Spleen (tissue), 11 donors: ENCODE data around the gene TMC6. TPM values are rescaled to one million over a fixed set of nuclear protein-coding genes. Genes with fewer than 3 reads are reported as not detected.

ENCODE experiments used
- DNase-seq: peaks from one replicate; pipeline ENCODE4 v3.0.0-alpha.2; 2020
- H3K27ac ChIP-seq, 8 donors: fragments of 200-600 bp; sonication (generic) in 7 of 8; 1 replicate in 4 of 8; 2 replicates in 4 of 8; pipeline versions ENCODE4 v1.5.0 to v1.8.0; 2016 to 2021; ENCODE audit warnings: inconsistent platforms in 4 of 8, mild to moderate bottlenecking in 4 of 8, moderate library complexity in 1 of 8
- H3K27me3 ChIP-seq, 7 donors: fragments of 200-600 bp; sonication (generic) in 6 of 7; replicated peaks in 1 of 7; 1 replicate in 4 of 7; 2 replicates in 3 of 7; pipeline versions ENCODE4 v1.5.0 to v1.8.0; 2016 to 2021; ENCODE audit warnings: inconsistent platforms in 3 of 7, mild to moderate bottlenecking in 1 of 7
- H3K36me3 ChIP-seq, 6 donors: fragments of 200-600 bp; sonication (generic) in 5 of 6; 1 replicate in 4 of 6; 2 replicates in 2 of 6; pipeline versions ENCODE4 v1.5.0 to v1.8.0; 2016 to 2021; ENCODE audit warnings: inconsistent platforms in 2 of 6
- H3K4me1 ChIP-seq, 6 donors: fragments of 200-600 bp; sonication (generic) in 5 of 6; 1 replicate in 3 of 6; 2 replicates in 3 of 6; pipeline versions ENCODE4 v1.5.0 to v1.8.0; 2016 to 2021; ENCODE audit warnings: inconsistent platforms in 3 of 6
- H3K4me3 ChIP-seq, 8 donors: fragments of 200-600 bp; sonication (generic) in 7 of 8; 1 replicate in 4 of 8; 2 replicates in 4 of 8; pipeline versions ENCODE4 v1.5.0 to v1.8.0; 2016 to 2021; ENCODE audit warnings: inconsistent platforms in 4 of 8, mild to moderate bottlenecking in 4 of 8, moderate library complexity in 2 of 8
- H3K9me3 ChIP-seq, 8 donors: fragments of 200-600 bp; sonication (generic) in 7 of 8; 1 replicate in 4 of 8; 2 replicates in 4 of 8; pipeline versions ENCODE4 v1.5.0 to v1.8.0; 2016 to 2021; ENCODE audit warnings: inconsistent platforms in 4 of 8
- POLR2A ChIP-seq, 3 donors: fragments of 450-650 bp; IDR thresholded peaks; one replicate each; pipeline ENCODE4 v1.5.1; 2017; ENCODE audit warnings: antibody characterized with exemption in 3 of 3, mild to moderate bottlenecking in 1 of 3
- POLR2AphosphoS5 ChIP-seq, 3 donors: sonication (generic); formaldehyde crosslinking; IDR thresholded peaks; one replicate each; pipeline ENCODE4 v1.5.1; 2017; ENCODE audit warnings: antibody characterized with exemption in 3 of 3
- WGBS, 5 donors: extraction: QIAGEN DNeasy Blood & Tissue Kit in 3 of 5; methylation state at CpG; one replicate each; pipeline versions ENCODE4 v1.1.5 to v1.1.7; 2013 to 2018; 5-methylcytosine and 5-hydroxymethylcytosine counted together
- intact Hi-C: fragments of 100-400 bp; cut with DNase I; formaldehyde crosslinking; loops from one replicate; pipeline ENCODE4 v1.15.0; 2023; ENCODE audit warnings: low total_unique reads
- polyA plus RNA-seq, 3 donors: library from polyadenylated mRNA; stranded (reverse); fragments of 200-250 nt; gene quantifications; one replicate each; pipeline ENCODE4 v1.2.1, GENCODE V29; 2013
- total RNA-seq, 7 donors: library from RNA; depleted of rRNA in 3 of 7; stranded (reverse); fragments of >200 nt in 3 of 7; fragmentation: NEBNext Ultra II Directional in 4 of 7; extraction: Animal tissue kit (Norgen Biotek cat#: 25700) in 4 of 7; gene quantifications; one replicate each; pipeline versions ENCODE4 v1.1.0 to v1.2.1, GENCODE V29; 2016 to 2021
- TF ChIP-seq, protein P1 (sequence below), 11 experiments: fragments of 200-600 bp in 7 of 11; fragments of 450-650 bp in 4 of 11; sonication (generic) in 4 of 11; IDR thresholded peaks in 8 of 11; conservative IDR thresholded peaks in 3 of 11; 1 replicate in 7 of 11; 2 replicates in 4 of 11; pipeline versions ENCODE4 v1.4.0 to v1.8.0; 2016 to 2021; ENCODE audit warnings: antibody characterized with exemption in 11 of 11, inconsistent platforms in 4 of 11, mild to moderate bottlenecking in 1 of 11
- donor health status: healthy with polysubstance abuse.
- donor health status: DM: no; HTN: no; CAD: no; lungs with moderate emphysema.
- donor health status: DM: no; HTN: no; CAD: no.
- donor health status: Bipolar disorder and iron deficiency.
- donor health status: healthy.
- donor health status: DM: no; HTN: no; CAD: no.
- donor health status: DM: yes; HTN: yes; CAD: no.

TMC6 gene
- total and polyA plus RNA-seq, 10 donors, result 132 to 425 (median 260) TPM

DNA sequence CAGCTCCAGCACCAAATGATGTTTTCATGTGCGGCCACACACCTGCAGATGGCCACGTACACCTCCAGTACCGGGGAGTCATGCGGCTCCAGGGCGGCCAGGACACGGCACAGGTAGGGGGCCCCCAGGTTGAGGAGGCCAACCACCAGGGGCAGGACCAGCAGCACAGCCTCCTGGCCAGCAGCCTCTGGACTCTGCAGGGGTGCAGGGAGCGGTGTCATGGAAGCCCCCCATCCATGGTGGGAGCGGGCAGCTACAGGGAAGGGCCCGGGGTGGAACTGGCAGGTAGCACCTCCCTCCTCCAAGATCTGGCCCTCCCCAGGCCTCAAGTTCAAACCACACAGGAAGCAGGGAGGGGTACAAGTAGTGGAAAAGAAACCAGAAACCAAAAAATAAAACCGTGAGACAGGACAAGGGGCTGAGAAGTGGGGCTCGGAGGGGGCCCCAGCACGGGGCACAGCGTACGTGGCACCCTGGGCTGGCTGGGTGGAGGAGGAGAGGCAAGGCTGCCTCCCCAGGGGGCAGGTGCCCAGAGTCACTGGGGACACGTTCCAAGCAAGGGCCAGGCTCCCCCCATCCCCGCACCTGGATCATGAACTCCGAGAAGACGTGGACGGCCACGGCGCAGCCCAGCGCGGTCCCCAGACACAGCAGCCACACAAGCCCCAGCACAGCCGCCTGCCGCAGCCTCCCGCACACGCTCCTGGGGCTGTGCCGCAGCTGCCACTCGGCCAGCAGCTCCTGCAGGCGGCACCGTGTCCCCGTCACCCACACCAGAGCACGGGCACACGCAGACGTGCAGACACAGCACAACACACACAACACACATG lies 7.4 kb downstream of the TMC6 start:
- peak overlapping the region in 7 of 8 donors; percentile 5 to 53 (median 26) for H3K4me3 ChIP-seq
- intact Hi-C loops, result no loop called here
- 19 to 44% (median 38%) methylated on average over 10 to 35 of the region's 35 CpGs for WGBS, 5 donors
- H3K27me3 ChIP-seq, result no peaks in the 10 kb centered on the region
- peak; percentile 89 for DNase-seq
- H3K4me1 ChIP-seq, result peaks cover 47 to 100% (median 79%) of the 10 kb centered on the region in 6 donors
- H3K27ac ChIP-seq, result peak overlapping the region; percentile 45 to 97 (median 86)
- H3K36me3 ChIP-seq, result peaks cover 2 to 100% (median 90%) of the 10 kb centered on the region in 6 donors
- H3K9me3 ChIP-seq, result no peaks in the 10 kb centered on the region
- TF ChIP-seq, protein P1, sequence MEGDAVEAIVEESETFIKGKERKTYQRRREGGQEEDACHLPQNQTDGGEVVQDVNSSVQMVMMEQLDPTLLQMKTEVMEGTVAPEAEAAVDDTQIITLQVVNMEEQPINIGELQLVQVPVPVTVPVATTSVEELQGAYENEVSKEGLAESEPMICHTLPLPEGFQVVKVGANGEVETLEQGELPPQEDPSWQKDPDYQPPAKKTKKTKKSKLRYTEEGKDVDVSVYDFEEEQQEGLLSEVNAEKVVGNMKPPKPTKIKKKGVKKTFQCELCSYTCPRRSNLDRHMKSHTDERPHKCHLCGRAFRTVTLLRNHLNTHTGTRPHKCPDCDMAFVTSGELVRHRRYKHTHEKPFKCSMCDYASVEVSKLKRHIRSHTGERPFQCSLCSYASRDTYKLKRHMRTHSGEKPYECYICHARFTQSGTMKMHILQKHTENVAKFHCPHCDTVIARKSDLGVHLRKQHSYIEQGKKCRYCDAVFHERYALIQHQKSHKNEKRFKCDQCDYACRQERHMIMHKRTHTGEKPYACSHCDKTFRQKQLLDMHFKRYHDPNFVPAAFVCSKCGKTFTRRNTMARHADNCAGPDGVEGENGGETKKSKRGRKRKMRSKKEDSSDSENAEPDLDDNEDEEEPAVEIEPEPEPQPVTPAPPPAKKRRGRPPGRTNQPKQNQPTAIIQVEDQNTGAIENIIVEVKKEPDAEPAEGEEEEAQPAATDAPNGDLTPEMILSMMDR (IDR thresholded peaks at IDR 0.05 in 8 of 11, conservative IDR thresholded peaks at IDR 0.05 in 3 of 11), result no peak
- no peak for TF ChIP-seq POLR2A (IDR thresholded peaks at IDR 0.05)
- peak in 2 of 3 donors; percentile 74 to 75 for TF ChIP-seq POLR2AphosphoS5 (IDR thresholded peaks at IDR 0.05)

- peak in 1 of 3 donors; percentile 52 for TF ChIP-seq POLR2AphosphoS5 (IDR thresholded peaks at IDR 0.05)
- TF ChIP-seq, protein P1 (IDR thresholded peaks at IDR 0.05 in 8 of 11, conservative IDR thresholded peaks at IDR 0.05 in 3 of 11), result no peak
- H3K27ac ChIP-seq, result peak overlapping the region in 6 of 8 donors; percentile 35 to 97 (median 94)
- DNase-seq, result peak; percentile 76
- H3K4me1 ChIP-seq, result peaks cover 40 to 98% (median 73%) of the 10 kb centered on the region in 6 donors
- peaks cover 2 to 100% (median 86%) of the 10 kb centered on the region in 6 donors for H3K36me3 ChIP-seq
- WGBS, 5 donors, result 92 to 99% (median 96%) methylated on average over 4 to 13 of the region's 13 CpGs
- H3K9me3 ChIP-seq, result no peaks in the 10 kb centered on the region
- peak overlapping the region in 1 of 8 donors; percentile 53 for H3K4me3 ChIP-seq
- H3K27me3 ChIP-seq, result no peaks in the 10 kb centered on the region
- intact Hi-C loops, result no loop called here
Observed at GRCh38 chr17:78120537-78120936, 8.0 kb downstream of the TMC6 start.

DNA sequence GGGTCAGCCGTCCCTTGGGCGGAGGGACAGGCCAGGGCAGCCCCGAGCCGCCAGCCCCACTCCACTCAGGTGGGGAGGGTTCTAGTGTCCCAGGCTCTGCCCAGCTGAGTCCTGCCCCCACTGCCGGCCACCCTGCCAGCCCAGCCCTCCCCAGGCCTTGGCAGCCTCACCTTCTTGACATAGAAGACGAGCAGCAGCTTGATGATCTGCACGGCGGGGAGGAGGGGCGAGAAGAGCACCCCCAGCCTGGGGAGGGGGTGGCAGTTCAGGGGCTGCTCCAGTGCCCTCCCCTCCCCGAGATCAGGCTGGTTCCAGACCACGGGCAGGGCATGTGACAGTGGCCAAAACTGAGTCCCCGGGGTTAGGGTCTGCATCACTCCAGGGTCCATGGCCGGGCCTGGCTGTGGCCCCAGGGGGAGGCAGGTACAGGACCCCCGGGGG lies 9.7 kb downstream of the TMC6 start:
- Histone ChIP-seq H3K36me3 (peaks cover 2 to 100% (median 84%) of the 10 kb centered on the region in 6 donors), H3K27ac (peak overlapping the region in 3 of 8 donors; percentile 18 to 42 (median 18)), H3K4me3 (no peak overlapping the region), H3K9me3 (no peaks in the 10 kb centered on the region), H3K4me1 (peaks cover 27 to 97% (median 68%) of the 10 kb centered on the region in 6 donors), H3K27me3 (no peaks in the 10 kb centered on the region)
- DNase-seq, result no peak
- TF ChIP-seq POLR2A (IDR thresholded peaks at IDR 0.05) (no peak), POLR2AphosphoS5 (IDR thresholded peaks at IDR 0.05) (peak; percentile 58 to 84 (median 66))
- TF ChIP-seq, protein P1 (IDR thresholded peaks at IDR 0.05 in 8 of 11, conservative IDR thresholded peaks at IDR 0.05 in 3 of 11), result no peak
- intact Hi-C loops, result no loop called here
- WGBS, 5 donors, result 88 to 94% (median 91%) methylated on average over 5 to 14 of the region's 14 CpGs
